GM19397 (cell line): ENCODE results near the gene CHD9NB.
"Not testable (repeated sequence)": the region's sequence is repeated elsewhere in the genome, so short reads cannot be mapped to it uniquely, and the experiment has no call there.

Source experiments
- ATAC-seq: cut with Tn5 transposase; IDR thresholded peaks from one replicate; pipeline ENCODE4 v1.9.1; 2021; ENCODE audit warnings: mild to moderate bottlenecking, moderate library complexity; ENCODE audit not compliant: unreplicated experiment

Gene CHD9NB

DNA sequence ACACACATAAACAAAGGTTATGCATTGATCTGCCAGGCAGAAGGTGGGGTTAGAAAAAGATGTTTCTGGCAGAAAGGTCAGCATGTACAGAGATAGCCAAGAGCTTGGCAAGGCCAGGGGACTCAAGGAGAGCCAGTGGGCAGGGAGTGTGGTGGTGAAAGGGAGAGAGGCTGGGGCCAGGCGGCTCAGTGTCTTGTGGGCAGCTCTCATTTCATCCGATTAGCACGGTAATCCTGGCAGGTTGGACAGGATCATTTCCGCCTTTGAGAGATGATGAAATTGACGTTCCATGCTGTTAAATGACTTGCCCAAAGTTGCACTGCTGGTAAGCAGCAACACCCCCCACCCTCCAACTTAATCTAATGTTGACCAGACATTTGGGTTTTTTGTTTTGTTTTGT lies 5.7 kb upstream of the CHD9NB start:
- no peak for ATAC-seq

DNA sequence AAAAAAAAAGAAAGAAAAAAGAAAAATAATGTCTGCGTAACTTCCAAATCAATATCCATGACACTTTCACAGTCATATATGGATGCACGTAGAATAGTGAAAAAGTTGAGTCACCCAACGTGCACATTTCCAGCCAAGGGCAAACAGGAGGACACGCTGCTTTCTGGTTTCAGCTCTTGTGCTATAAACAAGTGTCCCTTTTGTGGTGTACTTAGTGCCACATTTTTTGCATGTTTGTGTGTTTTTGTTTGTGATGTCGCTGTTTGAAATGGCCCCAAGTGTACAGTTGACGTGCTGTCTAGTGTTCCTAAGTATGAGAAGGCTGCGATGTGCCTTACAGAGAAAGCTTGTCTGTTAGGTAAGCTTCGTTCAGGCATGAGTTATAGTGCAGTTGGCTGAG lies 5.0 kb upstream of the CHD9NB start:
- ATAC-seq, result no peak

DNA sequence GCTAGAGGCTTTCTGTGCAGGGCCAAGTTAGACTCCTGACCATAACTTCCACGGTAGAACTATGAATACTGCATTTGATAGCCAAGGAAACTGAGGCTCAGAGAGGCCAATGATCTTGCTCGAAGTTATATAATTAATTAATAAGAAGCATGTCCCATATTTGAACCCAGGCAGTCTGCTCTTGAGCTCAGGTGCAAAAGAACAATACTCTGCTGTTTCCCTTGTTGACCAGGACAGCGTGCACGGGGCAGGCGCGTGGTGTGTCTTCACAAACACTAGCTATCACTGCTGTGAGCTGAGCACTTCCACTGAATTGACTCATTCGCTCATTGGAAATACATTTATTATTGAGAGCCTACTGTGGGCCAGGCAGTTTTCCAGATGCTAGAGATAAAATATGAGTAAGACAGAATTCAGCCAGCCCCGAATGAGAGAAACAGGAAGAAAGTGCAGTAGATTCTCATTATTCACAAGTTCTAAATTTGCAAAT lies 3.7 kb upstream of the CHD9NB start:
- ATAC-seq, result no peak

DNA sequence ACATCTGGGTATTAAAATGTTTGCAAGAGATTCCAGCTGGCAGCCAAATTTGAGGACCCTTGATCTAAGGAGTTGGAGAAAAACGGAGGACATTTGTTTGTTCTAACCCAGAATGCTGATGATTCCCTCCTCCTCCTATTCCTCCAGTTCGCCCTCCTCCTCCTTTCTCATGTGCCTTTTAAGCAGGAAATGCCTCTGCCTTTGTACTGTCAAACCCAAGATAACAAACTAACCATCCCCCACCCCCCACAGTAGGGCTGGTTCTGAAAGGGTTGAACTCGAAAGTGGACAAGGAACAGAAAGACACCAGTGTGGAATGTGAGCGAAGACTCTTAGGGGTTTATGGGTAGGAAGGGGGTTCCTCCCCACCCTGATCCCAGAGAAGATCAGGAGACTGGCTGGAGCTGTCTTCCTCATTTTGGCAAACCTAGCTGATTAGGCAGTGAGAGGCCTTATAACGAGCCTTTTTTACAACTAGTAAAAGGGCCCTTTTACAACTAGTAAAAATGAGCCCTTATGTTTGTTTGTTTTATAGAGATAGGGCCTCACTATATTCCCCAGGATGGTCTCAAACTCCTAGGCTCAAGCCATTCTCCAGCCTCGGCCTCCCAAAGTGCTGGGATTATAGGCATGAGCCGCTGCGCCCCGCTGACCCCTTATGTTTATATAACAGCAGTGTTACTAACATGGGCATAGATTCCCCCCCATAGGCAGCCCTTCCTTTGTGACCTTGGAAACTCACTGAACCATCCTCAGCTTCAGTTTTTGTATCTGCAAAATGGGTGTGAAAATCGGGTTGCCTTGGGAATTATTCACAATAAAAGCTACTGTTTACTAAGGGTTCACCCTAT lies 3.1 kb upstream of the CHD9NB start:
- no peak for ATAC-seq

DNA sequence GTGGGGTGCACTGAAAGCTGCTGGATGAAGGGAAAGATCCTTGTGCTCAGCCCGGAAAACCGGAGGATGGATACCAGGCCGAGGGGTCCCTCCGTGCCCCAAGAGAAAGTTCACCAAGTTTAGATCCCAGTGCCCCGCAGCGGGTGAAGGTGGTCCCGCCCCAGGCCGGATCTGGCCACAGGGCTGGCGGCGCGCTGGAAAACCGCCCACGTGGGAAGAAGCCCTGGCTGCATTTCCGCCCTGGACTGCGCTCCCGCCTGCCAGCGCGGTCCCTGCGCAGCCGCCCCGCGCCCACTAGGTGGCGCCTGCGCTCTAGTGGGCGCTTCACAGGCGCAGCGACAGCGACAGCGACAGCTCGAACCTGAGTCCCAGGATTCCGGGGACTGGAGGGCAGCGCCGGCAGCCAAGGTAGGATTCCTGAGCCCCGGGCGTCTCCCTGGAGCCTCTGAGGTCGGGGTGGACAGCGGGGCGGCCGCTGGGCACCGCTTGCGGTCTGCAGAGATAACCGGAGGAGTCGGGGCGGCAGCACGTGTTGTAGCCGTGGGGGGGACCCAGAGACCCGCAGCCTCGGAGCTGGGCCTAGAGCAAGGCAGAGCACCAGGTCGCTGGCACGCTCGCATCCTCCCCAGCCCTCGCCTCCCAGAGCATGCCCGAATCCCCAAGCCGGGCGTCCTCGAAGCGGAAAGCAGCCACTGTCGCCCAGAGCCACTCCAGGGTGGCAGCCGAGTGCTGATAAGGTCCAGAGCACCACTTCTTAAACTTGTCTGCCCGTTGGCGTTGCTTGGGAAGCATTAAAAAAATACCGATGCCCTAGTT lies 2.2 kb upstream of the CHD9NB start, which contains the start of gene CHD9:
TSS of gene CHD9 (plus strand) at position 322 of the 816 bp plus-strand sequence. CDS start 101,099 bp downstream, outside the sequence.
- peak; percentile 84 for ATAC-seq

DNA sequence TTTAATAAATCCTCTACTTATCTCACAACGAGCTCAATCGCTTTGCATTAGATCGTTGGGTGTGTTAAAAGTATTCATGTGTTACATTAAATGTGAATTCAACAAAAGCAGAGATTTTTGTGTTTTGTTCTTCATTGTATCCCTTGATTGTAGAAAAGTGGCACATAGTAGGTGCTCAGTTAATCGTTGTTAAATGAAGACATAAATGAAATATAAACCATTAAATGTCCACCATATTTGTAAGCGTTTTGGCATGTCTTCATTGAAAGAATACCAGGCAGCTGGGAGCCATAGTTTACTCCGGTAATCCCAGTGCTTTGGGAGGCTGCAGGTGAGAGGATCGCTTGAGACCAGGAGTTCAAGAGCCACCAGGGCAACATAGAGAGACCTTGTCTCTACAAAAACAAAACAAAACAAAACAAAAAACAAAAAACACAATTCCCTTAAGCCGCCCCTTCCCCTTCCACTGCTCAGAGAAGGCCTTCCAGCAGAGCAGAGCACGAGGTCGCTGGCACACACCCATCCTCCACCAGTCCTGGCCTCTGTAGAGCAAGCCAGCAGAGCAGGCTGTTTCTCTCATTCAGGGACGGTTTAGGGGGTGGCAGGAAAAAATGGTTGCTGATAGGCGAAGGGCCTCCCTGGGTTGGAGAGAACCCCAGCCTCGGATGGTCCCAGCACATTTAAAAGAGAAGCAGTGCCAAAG lies 1.4 kb upstream of the CHD9NB start:
- peak; percentile 36 for ATAC-seq

DNA sequence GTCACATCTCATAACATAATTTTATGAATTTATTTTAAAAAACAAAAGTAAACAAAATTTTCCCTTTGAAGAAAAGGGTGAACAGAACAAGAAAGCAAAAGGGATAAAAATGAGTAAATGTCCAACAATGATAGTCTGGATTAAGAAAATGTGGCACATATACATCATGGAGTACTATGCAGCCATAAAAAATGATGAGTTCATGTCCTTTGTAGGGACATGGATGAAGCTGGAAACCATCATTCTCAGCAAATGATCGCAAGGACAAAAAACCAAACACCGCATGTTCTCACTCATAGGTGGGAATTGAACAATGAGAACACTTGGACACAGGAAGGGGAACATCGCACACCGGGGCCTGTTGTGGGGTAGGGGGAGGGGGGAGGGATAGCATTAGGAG lies 1.4 kb downstream of the CHD9NB start:
- ATAC-seq, result not testable (repeated sequence)

DNA sequence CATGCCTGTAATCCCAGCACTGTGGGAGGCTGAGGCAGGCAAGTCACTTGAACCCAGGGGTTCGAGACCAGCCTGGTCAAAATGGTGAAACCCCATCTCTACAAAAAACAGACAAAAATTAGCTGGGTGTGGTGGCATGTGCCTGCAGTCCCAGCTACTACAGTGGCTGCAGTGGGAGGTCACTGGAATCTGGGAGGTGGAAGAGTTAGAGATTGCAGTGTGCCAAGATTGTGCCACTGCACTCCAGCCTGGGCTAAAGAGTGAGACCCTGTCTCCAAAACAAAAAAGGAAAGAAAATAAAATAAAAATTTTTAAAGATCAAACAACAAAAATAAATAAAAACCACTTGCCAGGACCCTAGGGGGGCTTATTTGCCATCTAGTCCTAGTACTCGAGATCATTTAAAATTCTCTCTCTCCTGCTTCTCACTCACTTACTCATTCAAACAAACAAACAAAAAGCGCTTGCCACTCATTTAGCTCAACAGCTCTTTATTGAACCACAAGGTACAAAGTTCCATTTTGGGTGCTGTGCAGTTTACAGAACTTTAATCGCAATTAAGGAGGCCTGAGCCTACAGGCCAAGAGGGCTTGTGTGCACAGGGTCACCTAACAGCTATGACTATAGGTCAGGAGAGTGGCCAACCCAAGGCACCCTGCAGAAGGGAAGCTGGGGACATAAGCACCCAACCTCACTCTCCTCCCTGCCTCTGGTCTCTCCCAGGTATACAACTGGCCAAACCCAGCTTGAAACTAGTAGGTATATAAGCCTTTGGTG lies 4.4 kb downstream of the CHD9NB start:
- ATAC-seq, result no peak

DNA sequence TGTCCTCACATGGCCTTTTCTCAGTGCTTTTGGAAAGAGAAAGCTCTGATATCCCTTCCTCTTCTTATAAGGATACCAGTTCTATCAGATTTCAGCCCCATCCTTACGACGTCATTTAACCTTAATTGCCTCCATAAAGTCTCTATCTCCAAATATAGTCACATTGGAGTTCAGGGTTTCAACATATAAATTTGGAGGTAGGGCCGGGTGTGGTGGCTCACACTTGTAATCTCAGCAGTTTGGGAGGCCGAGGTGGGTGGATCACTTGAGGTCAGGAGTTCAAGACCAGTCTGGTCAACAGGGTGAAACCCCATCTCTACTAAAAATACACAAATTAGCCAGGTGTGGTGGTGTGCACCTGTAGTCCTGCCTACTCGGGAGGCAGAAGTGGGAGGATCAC lies 5.2 kb downstream of the CHD9NB start:
- ATAC-seq, result not testable (repeated sequence)

DNA sequence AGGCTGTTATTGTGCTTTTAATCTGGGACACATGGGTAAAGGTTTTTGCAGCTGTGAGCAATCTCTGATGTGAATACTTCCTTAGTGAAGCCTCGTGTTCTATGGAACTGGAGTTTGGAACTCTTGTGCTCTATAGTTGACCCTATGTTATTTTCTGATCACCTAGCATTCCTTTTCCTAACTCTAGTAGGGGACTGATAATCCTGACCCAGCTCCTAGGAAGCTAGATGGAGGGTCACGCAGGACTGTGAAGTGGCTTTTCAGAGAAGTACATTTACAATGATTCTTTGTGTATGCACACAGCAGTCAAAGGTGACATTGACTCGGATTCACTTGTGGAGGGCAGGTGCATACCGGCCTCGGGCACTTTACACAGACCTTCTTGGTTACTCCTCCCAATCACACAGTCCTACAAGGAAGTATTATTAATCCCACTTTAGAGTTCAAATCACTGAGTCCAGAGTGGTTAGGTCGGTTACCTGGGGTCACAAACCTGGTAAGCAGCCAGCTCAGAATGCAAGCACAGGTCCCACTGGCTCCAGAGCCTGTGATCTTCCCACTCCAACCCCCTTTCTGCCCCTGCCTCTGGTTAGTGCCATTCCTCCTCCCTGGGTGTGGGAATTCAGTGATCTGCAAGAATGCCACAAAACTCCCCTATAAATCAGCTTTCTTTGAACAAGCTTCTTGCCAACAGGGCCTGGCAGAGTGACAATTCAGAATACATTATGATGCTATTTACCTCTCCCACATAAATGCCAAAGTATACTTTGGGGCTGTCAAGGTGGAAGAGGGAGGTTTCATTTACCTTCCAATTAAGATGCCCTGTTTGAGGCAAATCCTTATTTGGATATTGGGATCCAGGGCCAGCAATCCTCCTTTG lies 7.1 kb downstream of the CHD9NB start:
- ATAC-seq, result no peak

DNA sequence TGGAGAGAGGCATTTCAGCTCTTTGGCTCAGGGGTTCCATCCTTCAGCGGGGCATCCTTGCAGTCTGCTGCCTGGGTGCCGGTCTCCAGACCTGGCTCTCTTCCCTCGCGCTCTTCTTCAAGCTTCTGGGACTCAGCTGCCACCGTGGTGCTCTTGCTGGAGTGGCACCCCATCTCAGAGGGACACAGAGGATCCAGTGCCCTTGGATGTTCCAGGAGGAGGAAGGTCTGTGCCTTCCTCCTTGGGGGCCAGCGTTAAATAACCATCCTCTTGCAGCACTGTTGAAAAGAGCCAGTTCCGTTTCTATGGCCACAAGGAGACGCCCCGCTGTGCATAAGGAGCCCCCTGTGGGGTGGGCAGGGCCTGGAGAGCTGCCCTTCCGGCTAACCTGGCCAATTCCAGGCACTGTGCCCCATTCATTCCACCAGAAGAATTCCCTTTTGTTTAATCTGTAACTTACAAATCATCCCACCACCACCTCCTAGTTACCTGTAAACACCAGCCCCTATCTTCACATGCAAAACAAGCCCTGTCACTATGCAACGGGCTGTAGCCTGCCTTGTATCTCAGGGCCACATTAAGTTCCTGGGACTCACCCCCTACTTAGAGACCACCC lies 8.6 kb downstream of the CHD9NB start:
- ATAC-seq, result no peak

DNA sequence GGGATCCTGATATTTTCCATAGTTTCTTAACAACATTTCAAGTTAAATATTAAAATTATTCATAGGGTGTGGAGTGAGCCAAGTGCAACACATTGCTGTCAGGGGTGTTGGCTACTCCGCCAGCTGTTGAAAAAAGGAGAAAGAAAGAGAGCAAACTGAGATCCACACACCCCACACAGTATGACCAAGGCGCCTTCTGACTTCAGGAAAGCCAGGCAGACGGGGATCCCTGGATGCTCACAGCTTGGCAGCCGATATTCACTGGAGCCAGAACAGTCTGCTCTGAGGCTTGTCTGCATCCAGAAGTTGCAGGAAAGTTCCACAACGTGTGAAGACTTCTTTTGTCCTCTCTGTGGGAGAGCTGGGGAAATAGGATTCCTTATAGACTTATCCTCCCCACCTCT lies 9.3 kb downstream of the CHD9NB start:
- ATAC-seq, result no peak

DNA sequence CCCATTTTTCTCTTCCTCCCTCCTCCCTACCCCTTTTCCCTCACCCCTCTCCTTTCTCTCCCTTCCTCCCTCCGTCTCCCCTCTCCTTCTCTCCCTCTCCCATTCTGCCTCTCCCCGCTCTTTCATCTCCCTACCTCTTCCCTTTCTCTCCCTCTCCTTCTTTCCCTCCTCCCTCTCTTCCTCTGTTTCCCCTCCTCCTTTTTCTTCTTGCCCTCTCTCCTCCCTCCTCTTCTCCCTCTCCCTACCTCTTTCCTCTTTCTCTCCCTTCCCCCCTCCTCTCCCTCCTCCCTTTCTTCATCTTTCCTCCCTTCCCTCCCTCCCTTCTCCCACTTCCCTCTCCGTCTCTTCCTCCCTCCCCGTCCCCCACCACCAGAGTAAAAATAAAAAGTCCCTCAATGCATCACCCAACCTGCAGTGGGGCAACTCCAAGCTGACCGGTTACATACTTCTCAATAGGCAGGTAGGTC lies 10.4 kb downstream of the CHD9NB start:
- ATAC-seq, result no peak

DNA sequence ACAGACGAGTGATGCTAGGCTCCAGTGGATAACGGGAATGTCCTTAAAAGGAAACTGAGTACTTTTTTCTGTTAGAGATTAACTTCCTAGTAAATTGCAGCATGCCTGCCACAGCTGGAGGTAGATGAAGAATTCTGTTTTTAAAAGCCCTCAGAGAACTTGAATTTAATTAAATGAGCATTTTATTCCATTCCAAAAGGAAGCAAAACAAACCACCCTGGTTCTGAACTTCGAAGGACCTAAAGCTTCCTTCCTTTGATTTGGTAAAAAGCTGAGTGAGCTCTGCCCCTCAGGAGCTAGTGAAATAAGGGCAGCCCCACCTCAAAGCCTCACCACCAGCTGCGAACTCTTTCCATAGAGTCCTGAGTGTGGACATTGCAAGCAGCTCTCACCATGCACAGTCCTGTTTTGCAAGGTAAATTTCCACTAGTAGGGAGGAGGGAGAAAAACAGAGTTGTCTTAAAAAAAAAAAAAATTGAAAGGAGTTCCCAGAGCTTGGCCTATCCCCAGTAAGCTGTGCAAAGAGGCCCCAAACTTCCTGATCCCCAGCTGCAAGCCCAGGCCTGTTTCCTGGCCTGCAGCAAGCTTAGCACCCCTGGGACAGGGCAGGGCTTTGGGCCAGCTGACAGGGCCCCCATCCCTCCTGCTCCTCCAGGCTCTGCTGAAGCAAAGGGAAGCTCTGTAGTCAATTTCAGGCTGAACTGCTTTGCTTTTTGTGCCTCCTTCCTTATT lies 11.2 kb downstream of the CHD9NB start:
- no peak for ATAC-seq

DNA sequence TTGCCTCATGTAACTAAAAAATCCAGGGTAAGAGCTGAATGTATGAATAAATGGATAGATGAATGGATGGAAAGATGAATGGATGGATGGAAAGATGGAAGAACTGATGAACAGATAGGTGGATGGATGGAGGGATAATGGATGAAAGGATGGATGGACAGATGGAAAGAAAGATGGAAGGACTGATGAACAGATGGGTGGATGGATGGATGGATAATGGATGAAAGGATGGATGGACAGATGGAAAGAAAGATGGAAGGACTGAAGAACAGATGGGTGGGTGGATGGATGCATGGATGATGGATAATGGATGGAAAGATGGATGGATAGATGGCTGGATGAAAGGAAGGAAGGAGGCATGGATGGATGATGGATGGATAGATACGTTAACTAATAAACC lies 11.9 kb downstream of the CHD9NB start:
- ATAC-seq, result no peak

DNA sequence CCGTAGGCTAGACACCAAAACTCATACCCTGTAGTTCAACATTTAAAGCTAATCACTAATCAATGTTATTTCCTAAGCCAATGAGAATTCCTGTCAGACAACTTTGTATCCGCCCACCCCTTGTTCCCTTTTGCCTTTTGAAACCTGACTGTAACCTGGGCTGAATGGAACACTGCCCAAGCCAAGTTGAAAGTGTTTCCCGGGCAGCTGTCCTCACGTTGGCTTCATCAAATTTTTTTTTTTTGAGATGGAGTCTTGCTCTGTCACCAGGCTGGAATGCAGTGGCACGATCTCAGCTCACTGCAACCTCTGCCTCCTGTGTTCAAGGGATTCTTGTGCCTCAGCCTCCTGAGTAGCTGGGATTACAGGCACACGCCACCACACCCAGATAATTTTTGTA lies 16.0 kb downstream of the CHD9NB start:
- not testable (repeated sequence) for ATAC-seq

DNA sequence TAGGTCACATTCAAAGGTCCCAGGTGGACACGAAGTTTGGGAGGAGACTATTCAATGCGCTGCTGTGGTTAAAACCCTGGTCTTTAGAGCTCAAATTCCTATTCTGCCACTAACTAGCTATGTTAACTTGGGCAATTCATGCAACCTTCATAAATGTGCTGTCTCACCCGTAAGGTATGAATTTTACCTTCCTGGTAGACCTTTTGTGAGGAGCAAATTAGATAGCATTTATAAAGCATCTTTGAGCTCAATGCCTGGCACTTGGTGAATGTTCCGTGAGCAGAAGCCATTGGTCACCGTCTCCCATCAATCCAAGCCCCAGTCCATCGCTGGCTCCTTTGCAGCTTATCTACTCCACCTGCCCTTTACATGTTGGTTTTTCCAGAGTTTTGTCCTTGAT lies 16.6 kb downstream of the CHD9NB start:
- ATAC-seq, result no peak
